SU-DHL-6 (cell line): Measurements from ENCODE around the gene RPL18.

Source experiments
- H2AFZ ChIP-seq: fragments of 200-600 bp; sonication (generic); 2 replicates; pipeline ENCODE4 v1.6.1; 2014; ENCODE audit warnings: low read depth, mild to moderate bottlenecking, moderate library complexity, mixed read lengths, antibody characterized with exemption, low read length; ENCODE audit not compliant: severe bottlenecking
- H3F3A ChIP-seq: fragments of 200-600 bp; shearing (Covaris generic); 2 replicates; pipeline ENCODE4 v1.6.0; 2016; ENCODE audit warnings: antibody characterized with exemption, mild to moderate bottlenecking; ENCODE audit not compliant: insufficient read depth
- H3K27ac ChIP-seq: fragments of 200-600 bp; sonication (generic); 2 replicates; pipeline ENCODE4 v1.5.1; 2016; ENCODE audit warnings: low read depth, mild to moderate bottlenecking, low read length, moderate library complexity, mixed read lengths
- H3K27me3 ChIP-seq: fragments of 200-600 bp; sonication (generic), shearing (Covaris generic); 2 replicates; pipeline ENCODE4 v1.6.0; 2014; ENCODE audit warnings: mild to moderate bottlenecking, low read length
- H3K36me3 ChIP-seq: fragments of 200-600 bp; sonication (generic); 2 replicates; pipeline ENCODE4 v1.6.1; 2014; ENCODE audit warnings: mild to moderate bottlenecking, low read length, mixed read lengths
- H3K4me2 ChIP-seq: fragments of 300-600, 200-600 bp; shearing (Covaris generic), sonication (generic); 2 replicates; pipeline ENCODE4 v1.6.0; 2014; ENCODE audit warnings: low read length, low read depth, mild to moderate bottlenecking; ENCODE audit not compliant: poor library complexity, severe bottlenecking
- H3K4me3 ChIP-seq: fragments of 200-600 bp; sonication (generic); 2 replicates; pipeline ENCODE4 v1.5.1; 2014; ENCODE audit warnings: antibody characterized with exemption, low read length, mild to moderate bottlenecking, mixed read lengths; ENCODE audit not compliant: insufficient read depth, poor library complexity, severe bottlenecking
- H3K79me2 ChIP-seq: fragments of 200-600 bp; sonication (generic); 2 replicates; pipeline ENCODE4 v1.6.1; 2014; ENCODE audit warnings: mild to moderate bottlenecking, low read length, moderate library complexity; ENCODE audit not compliant: insufficient read depth
- H3K9ac ChIP-seq: fragments of 200-600 bp; sonication (generic); 2 replicates; pipeline ENCODE4 v1.7.0; 2014; ENCODE audit warnings: mild to moderate bottlenecking, low read length
- H3K9me2 ChIP-seq: fragments of 200-600 bp; sonication (generic); replicated peaks from 2 replicates; pipeline ENCODE4 v1.6.1; 2014; ENCODE audit warnings: low read length; ENCODE audit not compliant: insufficient read depth
- H3K9me3 ChIP-seq: fragments of 200-600 bp; sonication (generic); 2 replicates; pipeline ENCODE4 v1.6.1; 2014; ENCODE audit warnings: low read length, mixed read lengths; ENCODE audit not compliant: insufficient read depth
- H4K20me1 ChIP-seq: fragments of 200-600 bp; sonication (generic); 2 replicates; pipeline ENCODE4 v1.6.1; 2014; ENCODE audit warnings: low read depth, mild to moderate bottlenecking, antibody characterized with exemption, low read length, moderate library complexity, mixed read lengths
- CTCF ChIP-seq: fragments of 200-600 bp; sonication (generic); IDR thresholded peaks from one replicate; pipeline ENCODE4 v1.5.1; 2017; ENCODE audit warnings: antibody characterized with exemption, mild to moderate bottlenecking, low read length, moderate library complexity; ENCODE audit not compliant: insufficient read depth, poor library complexity, severe bottlenecking
- EZH2phosphoT487 ChIP-seq: fragments of 200-600 bp; sonication (generic), shearing (Covaris generic); conservative IDR thresholded peaks from 2 replicates; pipeline ENCODE4 v1.6.1; 2018; ENCODE audit warnings: mild to moderate bottlenecking, antibody characterized with exemption, low read length, moderate library complexity, mixed read lengths

RPL18 gene

GRCh38 chr19:48665786-48666185 is 46.8 kb upstream of the RPL18 start:
- Histone ChIP-seq H3K27ac (no peak overlapping the region), H3K79me2 (no peaks in the 10 kb centered on the region), H3K4me3 (no peak overlapping the region), H3K9ac (no peak overlapping the region), H4K20me1 (no peaks in the 10 kb centered on the region), H3K4me2 (no peak overlapping the region), H3F3A (no peaks in the 10 kb centered on the region), H3K9me3 (no peaks in the 10 kb centered on the region), H3K27me3 (no peaks in the 10 kb centered on the region), H2AFZ (no peak overlapping the region), H3K36me3 (no peaks in the 10 kb centered on the region), H3K9me2 (no peaks in the 10 kb centered on the region)
- TF ChIP-seq CTCF (no peak), EZH2phosphoT487 (no peak)

- Histone ChIP-seq H3K9ac (no peak overlapping the region), H3K9me2 (no peaks in the 10 kb centered on the region), H4K20me1 (no peaks in the 10 kb centered on the region), H3K27me3 (no peaks in the 10 kb centered on the region), H3K27ac (no peak overlapping the region), H3K4me2 (no peak overlapping the region), H3K36me3 (no peaks in the 10 kb centered on the region), H3F3A (no peaks in the 10 kb centered on the region), H3K79me2 (no peaks in the 10 kb centered on the region), H3K9me3 (no peaks in the 10 kb centered on the region), H2AFZ (no peak overlapping the region), H3K4me3 (no peak overlapping the region)
- TF ChIP-seq EZH2phosphoT487 (no peak), CTCF (no peak)
Observed at GRCh38 chr19:48664476-48664875, 45.5 kb upstream of the RPL18 start.

GRCh38 chr19:48663667-48664066 is 44.7 kb upstream of the RPL18 start:
- TF ChIP-seq CTCF (no peak), EZH2phosphoT487 (no peak)
- Histone ChIP-seq H3F3A (no peaks in the 10 kb centered on the region), H3K27ac (no peak overlapping the region), H2AFZ (no peak overlapping the region), H3K4me3 (no peak overlapping the region), H3K9me2 (no peaks in the 10 kb centered on the region), H4K20me1 (no peaks in the 10 kb centered on the region), H3K79me2 (no peaks in the 10 kb centered on the region), H3K36me3 (no peaks in the 10 kb centered on the region), H3K9me3 (no peaks in the 10 kb centered on the region), H3K9ac (no peak overlapping the region), H3K27me3 (no peaks in the 10 kb centered on the region), H3K4me2 (no peak overlapping the region)

GRCh38 chr19:48661711-48662090 is 42.7 kb upstream of the RPL18 start:
- Histone ChIP-seq H3F3A (no peaks in the 10 kb centered on the region), H4K20me1 (no peaks in the 10 kb centered on the region), H3K9ac (no peak overlapping the region), H3K4me2 (no peak overlapping the region), H3K27me3 (no peaks in the 10 kb centered on the region), H2AFZ (no peak overlapping the region), H3K4me3 (no peak overlapping the region), H3K9me3 (no peaks in the 10 kb centered on the region), H3K36me3 (no peaks in the 10 kb centered on the region), H3K27ac (no peak overlapping the region), H3K9me2 (no peaks in the 10 kb centered on the region), H3K79me2 (no peaks in the 10 kb centered on the region)
- no peak for TF ChIP-seq CTCF
- no peak for TF ChIP-seq EZH2phosphoT487
